PC-3 (cell line): Measurements from ENCODE around the gene MPHOSPH9. TPM values are rescaled to one million over a fixed set of nuclear protein-coding genes. Genes with fewer than 3 reads are reported as not detected.

Experiments
- ATAC-seq: fragments of 200-7000 bp; cut with Tn5 transposase; 2 replicates; pipeline ENCODE4 v1.9.1; 2020; ENCODE audit warnings: mild to moderate bottlenecking, moderate library complexity
- BruUV-seq: library from RNA; stranded (reverse); fragments of 400-500 nt; replicated peaks from 2 replicates; lab custom pipeline; 2021; lab: Mats Ljungman, UMichigan
- CTCF ChIA-PET: fragments of 300-600 bp; sonication (Branson Sonifier 250); formaldehyde crosslinking; loops from one replicate; lab custom pipeline; 2022; ENCODE audit warnings: antibody characterized with exemption; lab: Charles Lee
- POLR2A ChIA-PET: fragments of 300-600 bp; sonication (Branson Sonifier 250); formaldehyde crosslinking; loops from one replicate; lab custom pipeline; 2022; ENCODE audit warnings: antibody characterized with exemption; ENCODE audit not compliant: unreplicated experiment; lab: Charles Lee
- DNase-seq: peaks from one replicate; pipeline ENCODE4 v3.0.0-alpha.2; 2015
- H2AFZ ChIP-seq: fragments of 300-600 bp; sonication (generic); 2 replicates; pipeline ENCODE4 v1.6.0; 2016; ENCODE audit warnings: antibody characterized with exemption, low read length
- H3F3A ChIP-seq: fragments of 300-600 bp; sonication (generic); one replicate; pipeline ENCODE4 v1.6.0; 2017; ENCODE audit warnings: antibody characterized with exemption, low read length, control low read depth, mild to moderate bottlenecking; ENCODE audit not compliant: unreplicated experiment
- H3K27ac ChIP-seq: fragments of 300-600 bp; sonication (generic); 2 replicates; pipeline ENCODE4 v1.5.1; 2016; ENCODE audit warnings: mild to moderate bottlenecking, low read length
- H3K27me3 ChIP-seq: fragments of 300-600 bp; sonication (generic); 2 replicates; pipeline ENCODE4 v1.6.1; 2016; ENCODE audit warnings: low read length, mixed read lengths
- H3K36me3 ChIP-seq: fragments of 300-600 bp; sonication (generic); 2 replicates; pipeline ENCODE4 v1.6.1; 2016; ENCODE audit warnings: low read depth, mixed run types, low read length, mixed read lengths
- H3K4me1 ChIP-seq: fragments of 300-600 bp; sonication (generic); 2 replicates; pipeline ENCODE4 v1.5.1; 2016; ENCODE audit warnings: low read length; ENCODE audit not compliant: insufficient read depth
- H3K4me2 ChIP-seq: fragments of 300-600 bp; sonication (generic); 2 replicates; pipeline ENCODE4 v1.6.0; 2016; ENCODE audit warnings: low read length
- H3K4me3 ChIP-seq: fragments of 300-600 bp; sonication (generic); 2 replicates; pipeline ENCODE4 v1.5.1; 2016; ENCODE audit warnings: mild to moderate bottlenecking, low read length, mixed read lengths
- H3K79me2 ChIP-seq: fragments of 300-600 bp; sonication (generic); 2 replicates; pipeline ENCODE4 v1.6.1; 2017; ENCODE audit warnings: low read length, mixed read lengths
- H3K9ac ChIP-seq: fragments of 300-600 bp; sonication (generic); 2 replicates; pipeline ENCODE4 v1.6.0; 2016; ENCODE audit warnings: mild to moderate bottlenecking, low read length
- H3K9me2 ChIP-seq: fragments of 300-600 bp; sonication (generic); replicated peaks from 2 replicates; pipeline ENCODE4 v1.6.1; 2016; ENCODE audit warnings: mixed run types, low read length, mixed read lengths
- H3K9me3 ChIP-seq: fragments of 300-600 bp; sonication (generic); 2 replicates; pipeline ENCODE4 v1.6.1; 2016; ENCODE audit warnings: low read length, mixed read lengths
- H4K20me1 ChIP-seq: fragments of 300-600 bp; sonication (generic); 2 replicates; pipeline ENCODE4 v1.6.1; 2016; ENCODE audit warnings: low read length, mixed read lengths
- CTCF ChIP-seq: fragments of 300-600 bp; sonication (generic); conservative IDR thresholded peaks from 2 replicates; pipeline ENCODE4 v1.5.1; 2017; ENCODE audit warnings: antibody characterized with exemption, low read depth, mild to moderate bottlenecking, low read length
- EZH2 ChIP-seq: fragments of 300-600 bp; sonication (generic); IDR thresholded peaks from one replicate; pipeline ENCODE4 v1.6.1; 2017; ENCODE audit warnings: antibody characterized with exemption, mild to moderate bottlenecking, low read length; ENCODE audit not compliant: unreplicated experiment
- EZH2phosphoT487 ChIP-seq: fragments of 300-600 bp; sonication (generic); IDR thresholded peaks from 2 replicates; pipeline ENCODE4 v1.6.1; 2018; ENCODE audit warnings: mild to moderate bottlenecking, antibody characterized with exemption, low read length, borderline replicate concordance
- intact Hi-C: fragments of 100-400 bp; cut with micrococcal nuclease; formaldehyde crosslinking; loops from 2 replicates; pipeline ENCODE4 v1.9.0; 2023
- total RNA-seq: library from RNA; depleted of rRNA; stranded (reverse); fragments of >200 nt; gene quantifications from 2 replicates; pipeline ENCODE4 v1.2.3, GENCODE V29; 2014

The MPHOSPH9 gene
- total RNA-seq, 1 experiment from 2014 or later = 42.5 TPM

- intact Hi-C loops = no loop called here
- Histone ChIP-seq H3K9me2 (no peaks in the 10 kb centered on the region), H3K27me3 (no peaks in the 10 kb centered on the region), H4K20me1 (no peaks in the 10 kb centered on the region), H3K79me2 (no peaks in the 10 kb centered on the region), H3K4me1 (peaks cover 29% of the 10 kb centered on the region), H3K4me2 (no peak overlapping the region), H3K4me3 (no peak overlapping the region), H3K9ac (no peak overlapping the region), H3F3A (no peaks in the 10 kb centered on the region), H3K36me3 (no peaks in the 10 kb centered on the region), H3K27ac (0 out of 2 replicates have a peak overlapping the region, but pooled peaks have one; percentile 10), H2AFZ (no peak overlapping the region), H3K9me3 (no peaks in the 10 kb centered on the region)
- no TSS peak for BruUV-seq
- ChIA-PET POLR2A (interaction anchor here (0.6 kb wide), 1 partner anchor 706 kb away, joined by 10 read pairs; no protein-coding TSS in a partner anchor), CTCF (no interaction called here)
- TF ChIP-seq CTCF (no peak), EZH2 (no peak), EZH2phosphoT487 (no peak)
- ATAC-seq (peak; percentile 31; the same call in 1 of the 2 replicates), DNase-seq (peak; percentile 39)
Observed at GRCh38 chr12:123106640-123107359, 126.1 kb downstream of the MPHOSPH9 start.

GRCh38 chr12:123105211-123105826, 127.6 kb downstream of the MPHOSPH9 start:
- intact Hi-C loops = no loop called here
- no peak overlapping the region for H3K9ac ChIP-seq
- H3K4me3 ChIP-seq = no peak overlapping the region
- ATAC-seq = no peak
- H3K9me2 ChIP-seq = no peaks in the 10 kb centered on the region
- H3F3A ChIP-seq = no peaks in the 10 kb centered on the region
- H2AFZ ChIP-seq = no peak overlapping the region
- DNase-seq = no peak
- no peaks in the 10 kb centered on the region for H3K27me3 ChIP-seq
- no peak overlapping the region for H3K4me2 ChIP-seq
- POLR2A ChIA-PET = interaction anchor here (0.6 kb wide), 1 partner anchor 132 kb away, joined by 3 read pairs; no protein-coding TSS in a partner anchor
- BruUV-seq = no TSS peak
- H3K4me1 ChIP-seq = peaks cover 30% of the 10 kb centered on the region
- no peaks in the 10 kb centered on the region for H4K20me1 ChIP-seq
- no peaks in the 10 kb centered on the region for H3K9me3 ChIP-seq
- H3K27ac ChIP-seq = no peak overlapping the region
- TF ChIP-seq EZH2phosphoT487 (no peak), CTCF (no peak), EZH2 (no peak)
- CTCF ChIA-PET = no interaction called here
- H3K36me3 ChIP-seq = no peaks in the 10 kb centered on the region
- no peaks in the 10 kb centered on the region for H3K79me2 ChIP-seq
